ENCODE measurements around the gene RIMS1. TPM values are rescaled to one million over a fixed set of nuclear protein-coding genes. Genes with fewer than 3 reads are reported as not detected.

The RIMS1 gene
- total RNA-seq, 1 experiment from 2014 or later = 1.1 TPM

DNA sequence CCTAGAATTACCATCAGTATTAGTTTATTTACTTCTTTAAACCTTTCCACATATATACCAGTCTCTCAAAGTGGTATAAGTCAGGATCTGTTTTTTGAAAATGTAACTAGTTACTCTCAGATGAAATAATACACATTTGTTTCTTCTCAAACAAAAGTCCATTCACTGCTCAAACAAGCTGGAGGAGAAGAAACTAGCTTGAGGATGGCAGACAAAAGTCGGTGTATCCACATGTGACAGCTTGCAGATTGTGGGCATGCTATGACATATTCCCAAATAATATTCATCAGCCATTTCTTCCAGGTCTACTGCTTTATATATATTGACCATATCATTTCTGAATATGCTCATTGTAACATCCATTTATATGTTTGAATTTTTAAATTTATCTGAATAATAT is 538.1 kb downstream of the RIMS1 start (continued):
- TF ChIP-seq, protein P1, sequence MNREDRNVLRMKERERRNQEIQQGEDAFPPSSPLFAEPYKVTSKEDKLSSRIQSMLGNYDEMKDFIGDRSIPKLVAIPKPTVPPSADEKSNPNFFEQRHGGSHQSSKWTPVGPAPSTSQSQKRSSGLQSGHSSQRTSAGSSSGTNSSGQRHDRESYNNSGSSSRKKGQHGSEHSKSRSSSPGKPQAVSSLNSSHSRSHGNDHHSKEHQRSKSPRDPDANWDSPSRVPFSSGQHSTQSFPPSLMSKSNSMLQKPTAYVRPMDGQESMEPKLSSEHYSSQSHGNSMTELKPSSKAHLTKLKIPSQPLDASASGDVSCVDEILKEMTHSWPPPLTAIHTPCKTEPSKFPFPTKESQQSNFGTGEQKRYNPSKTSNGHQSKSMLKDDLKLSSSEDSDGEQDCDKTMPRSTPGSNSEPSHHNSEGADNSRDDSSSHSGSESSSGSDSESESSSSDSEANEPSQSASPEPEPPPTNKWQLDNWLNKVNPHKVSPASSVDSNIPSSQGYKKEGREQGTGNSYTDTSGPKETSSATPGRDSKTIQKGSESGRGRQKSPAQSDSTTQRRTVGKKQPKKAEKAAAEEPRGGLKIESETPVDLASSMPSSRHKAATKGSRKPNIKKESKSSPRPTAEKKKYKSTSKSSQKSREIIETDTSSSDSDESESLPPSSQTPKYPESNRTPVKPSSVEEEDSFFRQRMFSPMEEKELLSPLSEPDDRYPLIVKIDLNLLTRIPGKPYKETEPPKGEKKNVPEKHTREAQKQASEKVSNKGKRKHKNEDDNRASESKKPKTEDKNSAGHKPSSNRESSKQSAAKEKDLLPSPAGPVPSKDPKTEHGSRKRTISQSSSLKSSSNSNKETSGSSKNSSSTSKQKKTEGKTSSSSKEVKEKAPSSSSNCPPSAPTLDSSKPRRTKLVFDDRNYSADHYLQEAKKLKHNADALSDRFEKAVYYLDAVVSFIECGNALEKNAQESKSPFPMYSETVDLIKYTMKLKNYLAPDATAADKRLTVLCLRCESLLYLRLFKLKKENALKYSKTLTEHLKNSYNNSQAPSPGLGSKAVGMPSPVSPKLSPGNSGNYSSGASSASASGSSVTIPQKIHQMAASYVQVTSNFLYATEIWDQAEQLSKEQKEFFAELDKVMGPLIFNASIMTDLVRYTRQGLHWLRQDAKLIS (CRISPR knock-in tag; IDR thresholded peaks at IDR 0.05; ENCODE audit: borderline replicate concordance) = no peak
- TF ChIP-seq, protein P2, sequence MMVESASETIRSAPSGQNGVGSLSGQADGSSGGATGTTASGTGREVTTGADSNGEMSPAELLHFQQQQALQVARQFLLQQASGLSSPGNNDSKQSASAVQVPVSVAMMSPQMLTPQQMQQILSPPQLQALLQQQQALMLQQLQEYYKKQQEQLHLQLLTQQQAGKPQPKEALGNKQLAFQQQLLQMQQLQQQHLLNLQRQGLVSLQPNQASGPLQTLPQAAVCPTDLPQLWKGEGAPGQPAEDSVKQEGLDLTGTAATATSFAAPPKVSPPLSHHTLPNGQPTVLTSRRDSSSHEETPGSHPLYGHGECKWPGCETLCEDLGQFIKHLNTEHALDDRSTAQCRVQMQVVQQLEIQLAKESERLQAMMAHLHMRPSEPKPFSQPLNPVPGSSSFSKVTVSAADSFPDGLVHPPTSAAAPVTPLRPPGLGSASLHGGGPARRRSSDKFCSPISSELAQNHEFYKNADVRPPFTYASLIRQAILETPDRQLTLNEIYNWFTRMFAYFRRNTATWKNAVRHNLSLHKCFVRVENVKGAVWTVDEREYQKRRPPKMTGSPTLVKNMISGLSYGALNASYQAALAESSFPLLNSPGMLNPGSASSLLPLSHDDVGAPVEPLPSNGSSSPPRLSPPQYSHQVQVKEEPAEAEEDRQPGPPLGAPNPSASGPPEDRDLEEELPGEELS (CRISPR knock-in tag; IDR thresholded peaks at IDR 0.05) = no peak
- no peak for TF ChIP-seq GABPB1 (CRISPR knock-in tag; IDR thresholded peaks at IDR 0.05)
- TF ChIP-seq, protein P3, sequence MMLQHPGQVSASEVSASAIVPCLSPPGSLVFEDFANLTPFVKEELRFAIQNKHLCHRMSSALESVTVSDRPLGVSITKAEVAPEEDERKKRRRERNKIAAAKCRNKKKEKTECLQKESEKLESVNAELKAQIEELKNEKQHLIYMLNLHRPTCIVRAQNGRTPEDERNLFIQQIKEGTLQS (CRISPR knock-in tag; conservative IDR thresholded peaks at IDR 0.05) = no peak

DNA sequence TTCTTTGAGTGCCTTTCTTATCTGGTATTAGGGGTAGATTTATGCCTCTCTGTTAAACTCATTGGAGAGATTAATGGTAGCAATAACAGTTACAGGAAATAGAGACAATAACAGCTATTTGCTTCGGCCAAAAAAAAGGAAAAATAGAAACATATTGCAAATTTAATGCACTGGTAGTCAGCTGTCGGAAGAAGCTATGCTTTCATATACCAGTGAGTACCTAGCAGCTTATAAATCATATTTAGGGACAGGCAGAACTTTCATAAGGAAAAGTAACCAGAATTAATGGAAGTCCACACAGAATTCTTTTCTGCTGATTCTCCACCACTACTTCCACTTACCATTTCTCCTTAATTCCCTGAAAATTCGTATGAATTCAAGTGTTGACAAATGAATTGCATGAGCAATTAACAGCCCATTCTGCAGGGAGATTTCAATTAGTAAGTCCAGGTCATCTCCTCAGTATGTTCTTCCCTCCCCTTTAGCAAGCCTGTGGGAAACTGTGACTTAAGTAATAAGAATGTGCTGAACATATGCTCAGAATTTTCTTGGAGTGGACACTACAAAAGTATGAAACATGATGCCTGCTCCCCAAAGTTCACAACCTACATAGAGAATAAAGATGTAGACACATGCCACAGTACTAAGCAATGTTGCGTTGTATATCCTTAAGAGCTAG is 538.8 kb downstream of the RIMS1 start:
- no peaks in the 10 kb centered on the region; the same call in 1 of the 2 replicates for H3K36me3 Mint-ChIP-seq
- TF ChIP-seq IRF2 (CRISPR knock-in tag; IDR thresholded peaks at IDR 0.05; ENCODE audit: borderline replicate concordance, low read depth) = no peak
- TF ChIP-seq MYBL2 (CRISPR knock-in tag; IDR thresholded peaks at IDR 0.05) = no peak
- no peak for TF ChIP-seq OVOL2 (CRISPR knock-in tag; IDR thresholded peaks at IDR 0.05; ENCODE audit: borderline replicate concordance)
- TF ChIP-seq, protein P4, sequence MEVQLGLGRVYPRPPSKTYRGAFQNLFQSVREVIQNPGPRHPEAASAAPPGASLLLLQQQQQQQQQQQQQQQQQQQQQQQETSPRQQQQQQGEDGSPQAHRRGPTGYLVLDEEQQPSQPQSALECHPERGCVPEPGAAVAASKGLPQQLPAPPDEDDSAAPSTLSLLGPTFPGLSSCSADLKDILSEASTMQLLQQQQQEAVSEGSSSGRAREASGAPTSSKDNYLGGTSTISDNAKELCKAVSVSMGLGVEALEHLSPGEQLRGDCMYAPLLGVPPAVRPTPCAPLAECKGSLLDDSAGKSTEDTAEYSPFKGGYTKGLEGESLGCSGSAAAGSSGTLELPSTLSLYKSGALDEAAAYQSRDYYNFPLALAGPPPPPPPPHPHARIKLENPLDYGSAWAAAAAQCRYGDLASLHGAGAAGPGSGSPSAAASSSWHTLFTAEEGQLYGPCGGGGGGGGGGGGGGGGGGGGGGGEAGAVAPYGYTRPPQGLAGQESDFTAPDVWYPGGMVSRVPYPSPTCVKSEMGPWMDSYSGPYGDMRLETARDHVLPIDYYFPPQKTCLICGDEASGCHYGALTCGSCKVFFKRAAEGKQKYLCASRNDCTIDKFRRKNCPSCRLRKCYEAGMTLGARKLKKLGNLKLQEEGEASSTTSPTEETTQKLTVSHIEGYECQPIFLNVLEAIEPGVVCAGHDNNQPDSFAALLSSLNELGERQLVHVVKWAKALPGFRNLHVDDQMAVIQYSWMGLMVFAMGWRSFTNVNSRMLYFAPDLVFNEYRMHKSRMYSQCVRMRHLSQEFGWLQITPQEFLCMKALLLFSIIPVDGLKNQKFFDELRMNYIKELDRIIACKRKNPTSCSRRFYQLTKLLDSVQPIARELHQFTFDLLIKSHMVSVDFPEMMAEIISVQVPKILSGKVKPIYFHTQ (CRISPR knock-in tag; IDR thresholded peaks at IDR 0.05) = no peak
- TF ChIP-seq SOX15 (CRISPR knock-in tag; IDR thresholded peaks at IDR 0.05) = no peak
- TF ChIP-seq, protein P5, sequence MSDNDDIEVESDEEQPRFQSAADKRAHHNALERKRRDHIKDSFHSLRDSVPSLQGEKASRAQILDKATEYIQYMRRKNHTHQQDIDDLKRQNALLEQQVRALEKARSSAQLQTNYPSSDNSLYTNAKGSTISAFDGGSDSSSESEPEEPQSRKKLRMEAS (CRISPR knock-in tag; IDR thresholded peaks at IDR 0.05) = no peak
- TF ChIP-seq, protein P6, sequence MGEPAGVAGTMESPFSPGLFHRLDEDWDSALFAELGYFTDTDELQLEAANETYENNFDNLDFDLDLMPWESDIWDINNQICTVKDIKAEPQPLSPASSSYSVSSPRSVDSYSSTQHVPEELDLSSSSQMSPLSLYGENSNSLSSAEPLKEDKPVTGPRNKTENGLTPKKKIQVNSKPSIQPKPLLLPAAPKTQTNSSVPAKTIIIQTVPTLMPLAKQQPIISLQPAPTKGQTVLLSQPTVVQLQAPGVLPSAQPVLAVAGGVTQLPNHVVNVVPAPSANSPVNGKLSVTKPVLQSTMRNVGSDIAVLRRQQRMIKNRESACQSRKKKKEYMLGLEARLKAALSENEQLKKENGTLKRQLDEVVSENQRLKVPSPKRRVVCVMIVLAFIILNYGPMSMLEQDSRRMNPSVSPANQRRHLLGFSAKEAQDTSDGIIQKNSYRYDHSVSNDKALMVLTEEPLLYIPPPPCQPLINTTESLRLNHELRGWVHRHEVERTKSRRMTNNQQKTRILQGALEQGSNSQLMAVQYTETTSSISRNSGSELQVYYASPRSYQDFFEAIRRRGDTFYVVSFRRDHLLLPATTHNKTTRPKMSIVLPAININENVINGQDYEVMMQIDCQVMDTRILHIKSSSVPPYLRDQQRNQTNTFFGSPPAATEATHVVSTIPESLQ (CRISPR knock-in tag; IDR thresholded peaks at IDR 0.05) = no peak
- no peak for TF ChIP-seq ATF1 (CRISPR knock-in tag; IDR thresholded peaks at IDR 0.05)
- no peak for TF ChIP-seq GTF2I (CRISPR knock-in tag; conservative IDR thresholded peaks at IDR 0.05)
- ATAC-seq = no peak
- DNase-seq (ENCODE audit: low spot score) = no peak
- H3K27me3 Mint-ChIP-seq (ENCODE audit: low read depth) = no peaks in the 10 kb centered on the region
- CTCF ChIA-PET = interaction anchor here (0.6 to 1.5 kb wide), 3 partner anchors 13 to 280 kb away, joined by 3 to 5 read pairs (median 3); no protein-coding TSS in a partner anchor
- no peak overlapping the region for H3K4me3 Mint-ChIP-seq
- POLR2A ChIA-PET = no interaction called here
- no peak overlapping the region for H3K27ac Mint-ChIP-seq
- H3K9me3 Mint-ChIP-seq = peaks cover 5% of the 10 kb centered on the region
- H3K4me1 Mint-ChIP-seq = peaks cover 19% of the 10 kb centered on the region

Data from WTC11 (cell line).